ENCODE data around the gene PLA2G6. TPM values are rescaled to one million over a fixed set of nuclear protein-coding genes. Genes with fewer than 3 reads are reported as not detected.
A peak's percentile ranks its signal among the peaks of the same experiment; 100 is the strongest.
"Not testable (repeated sequence)": the region's sequence is repeated elsewhere in the genome, so short reads cannot be mapped to it uniquely, and the experiment has no call there.

The PLA2G6 gene
- polyA plus RNA-seq, 5 donors = 26.4 to 37.8 (median 32.2) TPM

GRCh38 chr22:38192475-38192863, 10.8 kb upstream of the PLA2G6 start:
- no peak for DNase-seq

DNA sequence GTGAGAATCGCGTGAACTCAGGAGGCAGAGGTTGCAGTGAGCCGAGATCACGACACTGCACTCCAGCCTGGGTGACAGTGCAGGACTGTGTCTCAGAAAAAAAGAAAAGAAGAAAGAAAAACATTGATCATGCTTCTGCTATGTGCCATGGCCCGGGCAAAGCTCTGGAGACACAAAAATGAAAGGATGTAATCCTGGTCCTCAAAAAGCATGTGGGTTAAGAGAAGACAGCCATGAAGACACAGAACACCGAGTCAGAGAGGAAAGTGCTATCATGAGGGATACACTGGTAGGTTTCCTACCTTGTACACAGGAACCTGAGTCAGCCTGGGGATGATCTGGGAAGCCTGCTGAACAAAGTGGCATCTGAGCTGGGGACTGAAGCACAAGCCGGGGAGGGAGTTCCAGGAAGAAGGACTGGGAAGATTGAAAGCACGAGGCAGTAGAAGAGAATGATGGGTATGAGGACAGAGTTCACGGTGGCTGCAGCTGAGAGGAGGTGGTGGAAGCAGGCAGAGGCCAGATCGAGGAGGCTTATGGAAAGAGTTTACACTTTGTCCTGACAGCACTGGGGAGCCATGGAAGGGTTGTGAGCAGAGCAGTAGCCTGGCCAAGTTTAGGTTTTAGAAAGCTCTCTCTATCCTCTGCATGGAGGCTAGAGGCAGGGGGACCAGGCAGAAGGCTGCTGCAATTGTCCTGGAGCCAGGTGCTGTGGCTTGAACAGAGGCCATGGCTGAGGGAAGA, 10.3 kb upstream of the PLA2G6 start:
- no peak for DNase-seq

GRCh38 chr22:38191055-38191454, 9.4 kb upstream of the PLA2G6 start:
- DNase-seq = no peak

DNA sequence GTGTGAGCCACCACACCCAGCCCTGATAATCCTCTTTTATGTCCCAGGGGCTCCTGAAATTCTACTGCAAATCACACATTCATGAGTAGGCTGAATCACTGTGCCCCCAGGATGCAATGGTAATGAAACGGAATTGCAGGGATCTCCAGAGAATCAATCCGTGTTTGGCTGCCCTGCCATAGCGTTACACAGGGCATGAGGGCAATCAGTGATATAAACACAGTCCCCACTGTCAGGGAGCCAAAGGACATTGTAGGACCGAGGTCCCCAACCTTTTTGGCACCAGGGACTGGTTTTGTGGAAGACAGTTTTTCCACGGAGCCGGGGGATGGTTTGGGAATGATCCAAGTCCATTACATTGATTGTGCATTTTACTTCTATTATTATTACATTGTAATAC, 9.0 kb upstream of the PLA2G6 start:
- DNase-seq = no peak

- DNase-seq = no peak
Observed at GRCh38 chr22:38189104-38189503, 7.5 kb upstream of the PLA2G6 start.

DNA sequence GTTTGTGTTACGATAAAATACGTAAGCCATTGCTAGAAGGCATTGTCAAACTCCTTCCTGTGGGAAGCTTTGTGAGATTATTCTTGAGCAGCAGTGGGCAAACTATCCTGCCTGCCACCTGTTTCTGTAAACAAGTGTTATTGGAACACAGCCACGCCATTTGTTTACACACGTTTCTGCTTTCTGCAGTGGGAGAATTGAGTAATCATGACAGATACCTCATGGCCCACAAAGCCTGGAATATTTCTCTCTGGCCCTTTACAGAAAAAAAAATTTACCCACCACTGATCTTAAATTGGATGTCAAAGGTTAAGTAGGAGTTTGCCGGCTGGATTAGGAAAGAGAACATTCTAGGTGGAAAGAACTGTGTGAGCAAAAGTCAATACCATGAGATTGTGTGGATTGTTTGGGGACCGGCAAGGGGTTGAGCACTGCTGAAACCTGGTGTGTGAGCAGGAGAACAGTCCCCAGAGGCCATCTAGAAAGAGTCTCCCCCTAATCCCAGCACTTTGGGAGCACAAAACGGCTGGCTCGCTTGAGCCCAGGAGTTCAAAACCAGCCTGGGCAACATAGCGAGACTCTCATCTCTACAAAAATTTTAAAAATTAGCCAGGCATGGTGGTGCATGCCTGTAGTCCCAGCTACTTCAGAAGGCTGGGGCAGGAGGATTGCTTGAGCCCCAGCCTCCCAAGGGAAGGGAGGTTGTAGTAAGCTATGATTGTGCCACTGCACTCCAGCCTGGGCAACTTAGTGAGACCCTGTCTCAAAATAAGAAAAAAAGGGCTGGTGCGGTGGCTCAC, 6.0 kb upstream of the PLA2G6 start:
- no peak for DNase-seq

DNA sequence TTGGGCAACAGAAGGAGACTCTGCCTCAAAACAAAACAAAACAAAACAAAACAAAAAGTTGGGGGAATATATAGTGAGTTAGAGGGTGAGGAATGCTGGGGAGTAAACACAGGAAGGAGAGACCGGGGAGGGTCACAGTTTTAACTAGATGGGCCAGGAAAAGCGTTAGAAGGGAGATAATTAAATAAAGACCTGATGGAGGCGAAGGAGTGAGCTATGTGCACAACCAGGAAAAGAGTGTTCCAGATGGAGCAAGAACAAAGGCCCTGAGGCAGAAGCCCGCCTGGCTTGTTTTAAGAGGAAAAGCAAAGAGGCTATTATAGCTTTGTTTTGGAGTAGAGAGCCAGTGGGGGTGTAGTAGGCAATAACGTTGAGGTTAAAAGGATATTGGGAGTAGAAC, 4.8 kb upstream of the PLA2G6 start:
- DNase-seq = no peak

DNA sequence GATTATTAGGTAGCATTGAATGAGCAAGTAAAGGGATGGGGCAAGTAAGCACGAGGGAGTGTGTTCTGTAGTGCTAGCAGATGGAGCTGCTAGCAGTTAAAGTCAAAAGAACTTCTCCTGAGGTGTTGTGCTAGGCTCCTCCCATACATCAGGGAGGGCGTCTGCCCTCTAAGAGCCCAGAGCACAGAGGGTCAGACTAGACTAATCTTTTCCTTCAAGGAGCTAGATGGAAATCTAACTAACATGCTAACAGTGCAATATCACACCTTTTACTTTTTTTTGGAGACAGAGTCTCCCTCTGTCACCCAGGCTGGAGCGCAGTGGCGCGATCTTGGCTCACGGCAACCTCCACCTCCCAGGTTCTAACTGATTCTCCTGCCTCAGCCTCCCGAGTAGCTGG, 3.2 kb upstream of the PLA2G6 start:
- no peak for DNase-seq

GRCh38 chr22:38180841-38181452, 683 bp downstream of the PLA2G6 start:
- DNase-seq = no peak

DNA sequence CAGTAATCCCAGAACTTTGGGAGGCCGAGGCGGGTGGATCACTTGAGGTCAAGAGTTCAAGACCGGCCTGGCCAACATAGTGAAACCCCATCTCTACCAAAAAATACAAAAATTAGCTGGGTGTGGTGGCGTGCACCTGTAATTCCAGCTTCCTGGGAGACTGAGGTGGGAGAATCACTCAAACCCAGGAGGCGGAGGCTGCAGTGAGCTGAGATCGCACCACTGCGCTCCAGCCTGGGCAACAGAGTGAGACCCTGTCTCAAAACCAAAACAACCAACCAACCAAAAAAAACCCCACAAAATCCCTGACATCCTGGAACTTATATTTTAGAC, 3.1 kb downstream of the PLA2G6 start:
- DNase-seq = not testable (repeated sequence)

- DNase-seq = no peak
Observed at GRCh38 chr22:38177926-38178604, 3.6 kb downstream of the PLA2G6 start.

DNA sequence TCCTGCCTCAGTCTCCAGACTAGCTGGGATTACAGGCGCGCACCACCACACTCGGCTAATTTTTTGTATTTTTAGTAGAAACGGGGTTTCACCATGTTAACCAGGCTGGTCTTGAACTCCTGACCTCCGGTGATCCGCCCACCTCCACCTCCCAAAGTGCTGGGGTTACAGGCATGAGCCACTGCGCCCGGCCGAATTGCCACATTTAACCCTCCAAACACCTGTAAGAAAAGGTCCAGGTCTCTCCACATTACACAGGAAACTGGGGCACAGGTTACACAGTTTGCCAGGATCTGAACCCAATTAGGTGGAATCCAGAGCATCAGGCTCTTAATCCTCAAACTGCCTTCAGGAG, 4.1 kb downstream of the PLA2G6 start:
- not testable (repeated sequence) for DNase-seq

DNA sequence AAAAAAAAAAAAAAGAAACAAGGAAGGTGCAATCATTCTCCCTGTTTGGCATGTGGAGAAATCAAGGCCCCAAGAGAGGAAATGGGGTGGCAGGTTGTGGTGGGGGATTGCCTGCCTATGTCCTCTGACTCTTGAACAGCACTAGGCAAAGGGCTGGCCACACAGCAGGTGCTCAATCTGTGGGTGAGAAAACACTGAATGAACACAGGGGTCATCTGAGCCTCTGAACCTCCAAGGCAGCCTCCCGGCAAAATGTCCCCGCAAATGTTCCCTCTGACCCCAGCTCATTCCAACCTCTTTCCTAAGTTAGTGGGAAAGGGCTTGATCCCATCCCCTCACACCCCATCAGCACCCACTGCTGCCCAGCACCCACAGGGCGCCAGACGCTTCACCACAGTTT, 4.6 kb downstream of the PLA2G6 start:
- no peak for DNase-seq

DNA sequence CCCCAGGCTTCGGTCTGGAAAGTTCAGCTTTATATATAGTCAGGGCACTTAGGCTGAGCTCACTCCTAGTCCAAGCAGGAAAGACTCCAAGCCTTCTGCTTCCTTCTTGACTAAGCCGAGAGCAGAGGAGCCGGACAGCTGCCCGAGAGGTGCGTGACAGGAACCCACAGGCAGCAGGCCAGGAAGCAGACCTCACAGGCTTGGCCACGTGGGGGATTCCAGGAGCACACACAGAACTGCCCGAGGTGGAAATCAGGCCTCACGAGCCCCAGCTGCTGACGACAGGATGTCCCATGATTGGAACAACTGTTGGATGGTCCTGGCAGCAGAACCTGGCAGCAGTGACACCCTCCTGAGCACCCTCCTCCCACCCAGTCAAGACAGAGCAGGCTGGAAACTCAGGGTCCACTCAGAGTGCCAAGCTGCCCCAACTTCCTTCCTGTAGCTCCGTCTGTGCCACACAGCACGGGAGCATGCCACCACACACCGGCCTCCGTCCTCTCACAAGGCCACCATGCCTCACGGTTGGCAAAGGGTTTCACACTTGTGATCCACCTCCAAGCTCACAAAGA, 5.4 kb downstream of the PLA2G6 start:
- DNase-seq = no peak

DNA sequence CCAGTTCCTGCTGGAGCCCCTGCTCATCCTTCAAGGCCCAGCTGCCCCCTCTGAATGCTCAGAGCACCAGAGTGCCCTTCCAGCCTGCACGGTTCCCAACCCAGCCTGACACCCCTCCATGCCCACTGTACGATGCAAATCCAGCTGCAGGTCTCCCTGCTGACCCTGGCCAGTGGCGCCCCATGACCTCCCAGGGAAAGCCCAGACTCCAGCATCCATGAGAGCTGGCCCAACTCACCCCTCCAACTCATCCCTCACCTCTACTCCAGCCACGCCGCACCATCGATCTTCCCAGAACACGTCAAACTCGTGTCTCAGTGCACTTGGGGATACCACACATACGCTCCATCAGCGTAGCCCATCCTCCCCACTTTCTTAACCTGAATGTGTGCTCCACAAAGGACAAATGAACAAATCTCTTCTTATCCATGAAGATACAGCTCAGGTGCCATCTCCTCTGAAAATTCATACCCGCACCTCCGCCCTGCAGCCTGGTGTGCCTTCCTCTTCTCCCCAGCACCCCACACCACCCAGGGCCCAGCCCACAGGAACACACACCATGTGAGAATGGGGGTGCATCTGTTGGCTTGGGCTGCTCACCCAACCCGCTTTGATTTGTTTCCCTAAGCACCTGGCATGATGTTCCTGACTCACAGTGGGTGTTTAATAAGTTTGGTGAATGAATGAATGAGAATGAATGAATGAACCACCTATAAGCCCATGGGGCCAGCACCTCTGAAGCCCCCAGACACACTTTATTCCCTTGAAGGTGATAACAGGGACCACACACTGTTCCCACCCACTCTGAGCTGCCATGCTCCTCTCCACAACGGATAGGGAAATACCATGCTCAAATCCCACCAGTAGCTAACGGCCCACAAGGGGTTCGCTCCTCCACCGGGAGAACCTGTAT, 6.2 kb downstream of the PLA2G6 start:
- DNase-seq = no peak

- DNase-seq = no peak
Observed at GRCh38 chr22:38174626-38175025, 7.0 kb downstream of the PLA2G6 start.

DNA sequence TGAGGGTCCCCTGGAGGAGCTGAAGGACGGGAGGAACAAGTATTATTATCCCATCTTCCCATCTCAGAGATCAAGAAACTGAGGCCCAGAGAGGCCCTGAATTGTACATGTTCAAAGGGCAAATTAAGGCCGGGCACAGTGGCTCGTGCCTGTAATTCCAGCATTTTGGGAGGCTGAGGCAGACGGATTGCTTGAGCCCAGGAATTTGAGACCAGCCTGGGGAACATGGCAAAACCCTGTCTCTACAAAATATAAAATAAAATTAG, 8.1 kb downstream of the PLA2G6 start:
- no peak for DNase-seq

DNA sequence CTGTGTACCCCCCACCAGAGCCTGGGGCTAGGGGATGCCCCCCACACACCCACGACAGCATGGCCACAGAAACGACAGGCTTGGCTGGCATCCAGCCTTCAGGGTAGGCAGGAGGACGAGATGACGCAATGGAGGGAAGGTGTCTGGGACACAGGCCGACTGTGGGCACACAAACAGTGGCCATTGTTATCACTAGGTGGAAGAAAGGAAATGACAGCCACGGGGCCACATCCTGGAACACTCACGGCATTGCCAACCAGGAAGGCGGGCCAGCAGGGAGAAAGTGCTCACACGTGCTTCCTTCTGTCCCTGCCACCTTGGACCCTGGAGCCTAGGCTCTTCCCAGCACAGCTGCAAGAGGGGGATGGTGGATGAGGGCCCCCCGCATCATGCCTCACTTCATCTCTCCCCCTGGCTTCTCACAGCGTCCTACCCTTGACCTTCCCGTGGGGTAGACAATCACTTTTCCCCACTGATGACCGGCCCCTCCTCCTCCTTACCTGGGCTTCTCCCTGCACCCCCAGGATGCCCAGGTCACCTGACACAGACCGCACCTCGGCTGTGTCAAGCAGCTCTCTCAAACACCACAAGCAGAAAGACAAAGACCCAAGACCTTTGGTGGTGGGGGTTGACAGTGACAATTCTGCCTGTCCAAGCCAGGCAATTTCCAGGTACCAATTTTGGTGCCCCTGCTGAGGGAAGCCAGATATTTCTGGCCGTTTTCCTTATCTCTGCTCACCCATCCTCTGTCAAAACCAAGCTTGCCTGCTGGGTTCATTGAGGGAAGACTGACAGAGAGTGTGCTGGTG, 8.6 kb downstream of the PLA2G6 start:
- peak; percentile 70 to 74 for DNase-seq

GRCh38 chr22:38171927-38172831, 9.5 kb downstream of the PLA2G6 start:
- DNase-seq = no peak
